ENCODE data around the gene MC1R.

Gene MC1R

DNA sequence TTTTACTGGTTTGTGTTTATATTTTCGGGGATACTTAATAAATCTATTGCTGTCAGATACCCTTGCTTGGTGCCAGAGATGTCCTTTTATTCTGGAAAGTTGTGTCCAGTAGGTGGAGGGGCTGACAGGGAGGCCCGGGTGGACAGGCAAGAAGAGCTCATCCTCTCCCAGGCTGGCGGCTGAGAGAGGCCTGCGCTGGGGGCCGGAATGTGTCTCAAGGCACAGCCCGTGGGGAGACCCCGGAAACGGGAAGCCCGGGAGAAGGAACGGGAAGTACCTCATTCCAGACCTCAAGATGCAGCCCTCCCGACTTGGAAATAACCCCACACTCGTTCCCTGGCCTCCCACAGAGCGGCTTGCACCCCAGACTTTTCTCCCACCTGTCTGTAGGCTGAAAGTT, 17.4 kb downstream of the MC1R start:
- DNase-seq: no peak

DNA sequence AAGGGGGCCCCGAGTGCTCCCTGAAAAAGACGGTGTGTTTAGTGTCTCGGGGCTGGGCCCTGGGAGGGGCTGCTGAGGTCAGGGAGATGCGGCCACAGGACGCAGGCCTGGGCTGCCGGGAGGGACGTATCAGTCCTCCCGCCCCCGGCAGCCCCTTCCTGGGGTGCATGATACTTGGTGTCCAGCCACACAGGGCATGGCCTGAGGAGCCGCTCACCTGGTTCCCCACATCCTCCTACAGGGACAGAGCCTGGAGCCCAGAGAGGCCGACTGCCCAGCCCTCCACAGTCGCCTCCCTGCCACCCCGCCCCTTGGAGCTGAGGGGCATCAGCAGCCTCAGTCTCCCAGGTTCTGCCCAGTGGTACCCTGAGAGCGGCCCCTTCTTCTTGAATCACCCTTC, 17.8 kb downstream of the MC1R start:
- DNase-seq: no peak

DNA sequence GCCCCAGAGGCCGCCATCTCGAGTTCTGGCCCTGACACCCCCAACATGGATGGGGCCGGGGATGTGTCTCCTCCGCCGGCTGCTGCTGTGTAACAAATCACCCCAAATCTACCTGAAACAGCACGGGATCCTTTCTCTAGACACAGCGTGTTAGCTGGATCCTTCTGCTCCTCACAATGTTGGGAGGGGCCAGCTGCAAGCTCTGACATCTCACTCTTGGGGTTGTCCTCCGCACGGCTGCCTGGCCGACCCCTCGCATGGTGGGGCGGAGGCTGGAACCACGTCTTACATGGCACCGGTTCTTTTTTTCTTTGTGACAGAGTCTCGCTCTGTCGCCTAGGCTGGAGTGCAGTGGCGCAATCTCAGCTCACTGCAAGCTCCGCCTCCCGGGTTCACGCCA, 18.3 kb downstream of the MC1R start:
- DNase-seq: no peak

DNA sequence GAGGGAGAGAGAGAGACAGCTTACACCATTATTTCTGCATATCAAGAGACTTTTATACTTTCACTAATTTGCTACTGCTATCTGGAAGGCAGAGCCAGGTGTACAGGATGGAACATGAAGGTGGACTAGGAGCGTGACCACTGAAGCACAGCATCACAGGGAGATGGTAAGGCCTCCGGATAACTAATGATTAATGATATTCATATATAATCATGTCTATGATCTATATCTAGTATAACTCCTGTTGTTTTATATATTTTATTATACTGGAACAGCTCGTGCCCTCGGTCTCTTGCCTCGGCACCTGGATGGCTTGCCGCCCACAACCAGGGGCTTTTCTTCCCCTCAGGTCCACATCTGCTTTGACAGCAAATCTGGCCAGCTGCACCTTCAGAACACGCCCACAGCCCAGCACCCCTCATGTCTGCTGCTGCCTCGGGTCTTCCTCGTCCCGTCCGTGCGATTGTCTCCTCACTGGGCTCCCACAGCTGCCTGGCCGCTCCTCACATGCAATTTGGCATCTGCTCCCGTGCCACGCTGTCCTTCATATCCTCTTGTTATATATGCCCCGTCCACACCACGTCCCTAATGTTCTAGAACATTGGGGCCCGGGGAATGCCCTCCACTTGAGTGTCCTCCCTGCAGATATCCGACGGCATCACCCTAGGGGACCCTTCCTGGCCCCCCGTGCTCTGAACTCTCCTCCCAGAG, 19.7 kb downstream of the MC1R start:
- no peak for DNase-seq

DNA sequence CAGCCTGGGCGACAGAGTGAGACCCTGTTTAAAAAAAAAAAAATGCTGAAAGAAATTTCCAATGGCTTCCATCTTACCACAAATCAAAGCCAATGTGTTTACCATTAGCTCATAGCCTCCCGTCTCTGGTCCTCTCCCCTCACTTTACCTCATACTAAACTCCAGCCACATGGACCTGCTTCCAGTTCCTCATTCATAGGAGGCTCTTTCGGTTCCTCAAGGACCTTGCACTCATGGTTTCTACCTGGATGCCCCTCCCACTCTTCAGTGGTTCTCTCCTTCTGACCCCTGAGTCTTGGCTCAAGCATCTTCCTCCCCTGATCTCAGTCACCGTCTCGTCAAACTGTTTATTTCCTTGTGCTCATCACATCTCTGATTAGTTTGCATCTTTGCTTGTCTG, 26.1 kb downstream of the MC1R start:
- no peak for DNase-seq

DNA sequence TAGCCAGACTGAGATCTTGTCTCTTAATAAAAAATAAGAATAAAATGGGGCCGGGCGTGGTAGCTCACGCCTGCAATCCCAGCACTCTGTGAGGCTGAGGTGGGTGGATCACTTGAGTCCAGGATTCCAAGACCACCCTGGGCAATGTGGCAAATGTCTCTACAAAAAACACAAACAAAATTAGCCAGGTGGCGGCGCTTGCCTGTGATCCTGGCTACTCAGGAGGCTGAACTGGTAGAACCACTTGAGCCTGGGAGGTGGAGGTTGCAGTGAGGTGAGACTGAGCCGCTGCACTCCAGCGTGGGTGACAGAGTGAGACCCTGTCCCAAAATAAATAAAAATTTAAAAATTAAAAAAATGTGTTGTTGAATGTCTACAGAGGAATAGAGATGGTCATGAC, 27.0 kb downstream of the MC1R start:
- DNase-seq: no peak

DNA sequence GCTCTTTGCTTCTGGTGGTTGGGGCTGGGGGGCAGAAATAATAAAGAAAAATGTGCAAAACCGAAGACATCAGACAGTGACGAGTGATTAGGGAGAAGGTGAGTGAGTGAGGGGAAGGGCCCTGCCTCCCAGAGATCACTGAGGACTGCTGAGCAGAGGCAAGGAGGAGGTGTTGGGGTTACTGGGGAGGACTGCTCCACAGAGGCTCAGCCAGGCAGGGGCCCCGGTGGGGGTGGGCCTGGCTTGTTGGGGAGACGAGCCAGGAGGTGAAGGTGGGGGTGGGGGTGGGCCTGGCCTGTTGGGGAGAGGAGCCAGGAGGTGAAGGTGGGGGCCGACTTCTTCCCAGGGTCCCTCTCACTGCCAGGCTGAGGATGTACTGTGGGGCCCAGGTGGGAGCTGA, 27.9 kb downstream of the MC1R start:
- DNase-seq: no peak

DNA sequence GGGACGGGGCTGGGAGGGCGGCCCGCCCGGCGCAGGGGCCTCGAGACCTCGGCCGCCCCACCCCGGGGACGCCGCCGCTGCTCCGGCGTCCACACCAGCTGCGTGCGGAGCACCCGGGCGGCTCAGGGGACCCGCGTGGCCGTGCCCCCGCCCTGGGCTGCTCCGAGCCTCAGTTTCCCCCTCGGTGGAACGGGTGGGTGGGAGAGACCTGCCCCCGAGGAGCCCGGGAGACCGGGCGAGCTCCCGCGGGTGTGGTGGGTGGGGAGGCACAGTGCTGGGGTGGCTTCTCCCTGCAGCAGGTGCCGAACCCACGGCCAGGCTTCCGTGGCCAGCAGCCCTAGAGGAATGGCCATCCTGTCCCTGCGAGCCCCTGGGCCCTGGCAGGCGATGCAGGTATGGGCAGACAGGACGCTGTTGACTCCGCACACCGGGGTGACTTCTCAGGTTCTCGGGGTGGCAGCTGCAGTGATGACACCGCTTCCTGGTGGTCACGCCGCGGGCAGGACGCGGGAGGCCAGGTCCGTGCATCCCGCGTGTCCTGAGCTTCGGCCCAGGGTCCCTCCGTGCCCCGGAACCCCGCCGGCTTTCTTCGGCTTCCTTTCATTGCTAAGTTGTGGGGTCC, 30.6 kb downstream of the MC1R start:
- no peak for DNase-seq

DNA sequence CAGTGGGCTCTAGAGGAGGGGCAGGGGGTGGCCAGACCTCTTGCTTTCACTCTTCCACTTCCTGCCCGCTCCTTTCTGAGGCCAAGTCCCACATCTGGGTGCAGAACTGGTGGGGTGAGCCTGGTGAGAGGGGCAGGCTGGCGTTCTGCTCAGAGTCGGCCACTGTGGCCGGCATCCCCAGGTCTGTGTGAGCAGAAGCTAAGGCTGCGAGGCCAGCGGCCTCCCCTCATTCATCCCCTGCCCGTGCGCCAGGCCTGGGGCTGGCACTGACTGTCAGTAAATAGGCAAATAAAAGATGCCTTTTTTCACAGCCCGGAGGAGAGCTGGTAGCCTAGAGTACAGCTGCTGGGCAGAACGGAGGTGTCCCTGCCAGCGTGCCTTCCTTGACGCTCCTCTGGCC, 31.1 kb downstream of the MC1R start:
- DNase-seq: no peak

DNA sequence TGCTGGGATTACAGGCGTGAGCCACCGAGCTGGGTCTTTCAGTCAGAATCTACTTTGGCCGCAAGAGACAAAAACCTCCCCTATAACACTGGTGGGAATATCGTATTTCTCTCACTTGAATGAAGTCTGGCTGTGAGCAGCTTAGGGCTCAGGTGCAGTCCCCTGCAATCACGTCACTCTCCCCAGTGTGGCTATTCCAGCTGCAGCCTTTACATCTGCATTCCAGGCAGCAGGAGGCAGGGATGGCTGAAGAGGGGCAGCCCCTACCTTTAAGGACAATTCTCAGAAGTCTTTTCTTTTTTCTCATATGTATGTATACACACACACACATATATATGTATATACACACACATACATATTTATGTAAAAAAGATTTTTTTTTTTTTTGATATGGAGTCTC, 32.8 kb downstream of the MC1R start:
- DNase-seq: no peak

DNA sequence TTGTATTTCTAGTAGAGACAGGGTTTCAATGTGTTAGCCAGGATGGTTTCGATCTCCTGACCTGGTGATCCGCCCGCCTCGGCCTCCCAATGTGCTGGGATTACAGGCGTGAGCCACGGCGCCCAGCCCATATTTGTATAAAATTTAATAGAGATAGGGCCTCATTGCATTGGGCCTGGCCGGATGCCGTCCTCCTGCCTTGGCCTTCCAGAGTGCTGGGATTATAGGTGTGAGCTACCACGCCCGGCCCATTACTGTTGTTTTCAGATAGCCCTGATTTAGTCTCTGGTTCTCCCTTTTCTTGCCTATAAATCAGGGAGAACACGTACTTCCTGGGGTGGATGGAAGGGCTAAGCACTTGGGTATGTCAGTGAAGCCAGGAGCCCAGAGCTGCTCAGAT, 33.4 kb downstream of the MC1R start:
- DNase-seq: no peak

DNA sequence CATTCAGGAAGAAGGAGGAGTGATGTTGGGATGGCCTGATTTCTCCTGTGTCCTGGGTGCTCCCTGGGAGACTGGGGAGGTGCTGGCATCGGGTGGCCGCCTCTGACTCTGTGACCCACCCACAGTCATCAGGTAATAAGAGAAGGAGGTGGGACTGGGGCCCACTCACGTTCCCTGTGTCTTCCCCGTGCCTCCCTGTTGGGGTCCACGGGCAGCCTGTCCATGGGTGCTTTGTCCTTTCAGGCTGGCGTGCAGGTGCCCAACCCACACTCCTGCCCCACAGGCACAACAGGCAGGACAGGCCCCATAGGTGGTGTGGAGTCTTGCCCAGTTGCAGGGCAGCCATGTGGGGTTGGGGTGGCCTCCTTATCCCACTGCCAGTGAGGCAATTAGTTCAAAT, 33.9 kb downstream of the MC1R start:
- no peak for DNase-seq

DNA sequence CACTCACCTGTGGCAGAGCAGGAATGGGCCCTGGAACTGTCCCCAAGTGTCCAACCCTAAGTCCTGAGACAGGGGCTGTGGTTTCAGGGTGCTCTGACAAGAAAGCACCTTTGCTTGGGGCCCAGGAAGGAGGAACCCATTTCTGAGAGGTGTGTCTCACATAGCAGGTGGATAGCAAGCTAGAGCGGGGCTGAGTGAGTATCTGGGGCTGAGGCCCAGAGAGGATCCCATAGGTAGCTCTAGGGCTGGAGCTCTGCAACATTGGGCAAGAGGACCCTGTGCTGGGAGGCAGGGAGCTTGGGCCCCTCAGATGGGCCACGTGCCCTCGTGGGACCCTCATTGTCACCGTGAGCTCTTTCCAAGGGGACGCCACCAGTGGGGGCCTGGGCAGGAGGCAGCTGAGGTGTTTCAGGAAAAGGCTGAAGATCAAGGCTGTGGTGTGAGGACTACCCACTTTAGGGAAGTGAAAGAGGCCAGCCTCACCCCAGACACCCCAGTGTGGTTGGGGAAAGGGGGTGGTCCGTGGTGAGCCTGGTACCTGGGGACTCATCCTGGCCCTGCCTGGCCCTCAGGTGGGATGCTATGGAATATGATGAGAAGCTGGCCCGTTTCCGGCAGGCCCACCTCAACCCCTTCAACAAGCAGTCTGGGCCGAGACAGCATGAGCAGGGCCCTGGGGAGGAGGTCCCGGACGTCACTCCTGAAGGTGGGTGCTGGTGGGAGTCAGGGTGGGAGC, 35.2 kb downstream of the MC1R start:
- no peak for DNase-seq

DNA sequence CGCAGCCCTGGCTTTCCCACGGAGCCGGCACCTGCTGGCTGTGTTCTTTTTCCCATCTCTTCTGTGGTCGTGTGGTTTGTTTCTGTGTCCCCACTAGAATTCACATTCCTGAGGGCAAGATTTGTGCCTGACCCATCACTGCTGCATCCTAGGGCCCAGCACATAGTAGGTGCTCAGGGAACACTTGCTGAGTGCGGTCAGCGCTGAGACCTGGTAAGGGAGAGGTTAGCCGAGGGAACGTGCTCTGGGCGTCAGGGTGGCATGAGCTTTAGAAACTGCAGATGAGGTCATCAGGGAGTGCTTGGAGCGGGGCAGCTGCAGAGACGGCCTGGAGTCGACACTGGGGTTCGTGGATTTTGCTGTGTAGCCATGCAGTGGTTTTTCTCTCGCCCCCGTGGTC, 35.8 kb downstream of the MC1R start:
- DNase-seq: no peak

DNA sequence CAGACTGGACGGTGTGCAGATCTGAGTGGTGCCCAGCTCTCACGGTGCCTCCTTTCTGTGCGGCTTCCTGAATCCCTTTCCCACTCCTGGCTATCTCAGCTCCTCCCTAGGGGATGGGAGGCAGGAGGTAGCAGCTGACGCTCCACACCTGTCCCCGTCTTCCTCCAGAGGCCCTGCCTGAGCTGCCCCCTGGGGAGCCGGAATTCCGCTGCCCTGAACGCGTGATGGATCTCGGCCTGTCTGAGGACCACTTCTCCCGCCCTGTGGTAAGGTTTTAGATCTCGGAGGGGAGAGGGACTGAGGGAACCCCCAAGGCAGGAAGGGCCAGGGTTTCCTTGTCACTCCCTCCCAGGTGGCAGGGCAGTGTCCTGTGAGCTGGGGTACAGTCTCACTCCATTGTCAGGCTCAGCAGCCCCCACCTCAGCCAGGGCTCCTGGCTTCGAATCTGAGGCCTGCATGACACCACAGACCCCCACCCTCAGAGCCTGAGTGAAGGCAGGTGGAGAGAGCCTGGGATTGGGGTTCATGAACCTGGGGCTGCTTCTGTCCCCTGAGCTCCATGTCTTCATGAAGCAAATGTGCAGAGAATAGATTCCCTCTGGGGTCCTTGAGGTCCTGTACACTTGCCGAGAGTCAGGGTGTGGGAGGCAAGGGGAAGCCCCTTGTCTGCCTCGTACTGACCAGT, 36.5 kb downstream of the MC1R start:
- no peak for DNase-seq

DNA sequence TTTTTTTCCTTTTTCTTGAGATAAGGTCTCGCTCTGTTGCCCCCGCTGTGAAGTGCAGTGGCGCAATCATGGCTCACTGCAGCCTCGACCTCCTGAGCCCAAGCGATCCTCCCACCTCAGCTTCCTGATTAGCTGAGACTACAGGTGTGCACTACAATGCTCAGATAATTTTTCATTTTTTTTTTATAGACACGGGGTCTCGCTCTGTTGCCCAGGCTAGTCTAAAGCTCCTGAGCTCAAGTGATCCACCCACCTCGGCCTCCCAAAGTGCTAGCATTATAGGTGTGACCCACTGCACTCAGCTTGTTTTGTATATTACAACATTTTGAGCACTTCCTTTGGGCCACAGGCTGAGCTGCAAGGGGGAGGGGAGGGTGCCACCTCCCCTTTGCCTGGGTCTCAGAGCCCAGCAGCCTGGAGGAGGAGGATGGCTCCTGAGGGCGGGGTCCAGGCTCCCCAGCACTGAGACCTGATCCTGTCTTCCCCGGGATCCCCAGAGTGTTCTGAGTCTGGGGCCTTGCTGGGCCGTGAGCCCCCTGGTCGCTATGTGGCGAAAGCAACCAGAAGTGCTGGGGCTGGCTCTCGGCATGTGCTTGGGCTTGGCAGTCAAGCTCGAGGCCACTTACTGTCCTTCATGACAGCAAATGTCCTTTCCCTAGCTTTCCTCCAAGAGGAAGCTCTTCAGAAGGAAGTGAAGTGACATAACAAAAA, 38.0 kb downstream of the MC1R start:
- DNase-seq: no peak

DNA sequence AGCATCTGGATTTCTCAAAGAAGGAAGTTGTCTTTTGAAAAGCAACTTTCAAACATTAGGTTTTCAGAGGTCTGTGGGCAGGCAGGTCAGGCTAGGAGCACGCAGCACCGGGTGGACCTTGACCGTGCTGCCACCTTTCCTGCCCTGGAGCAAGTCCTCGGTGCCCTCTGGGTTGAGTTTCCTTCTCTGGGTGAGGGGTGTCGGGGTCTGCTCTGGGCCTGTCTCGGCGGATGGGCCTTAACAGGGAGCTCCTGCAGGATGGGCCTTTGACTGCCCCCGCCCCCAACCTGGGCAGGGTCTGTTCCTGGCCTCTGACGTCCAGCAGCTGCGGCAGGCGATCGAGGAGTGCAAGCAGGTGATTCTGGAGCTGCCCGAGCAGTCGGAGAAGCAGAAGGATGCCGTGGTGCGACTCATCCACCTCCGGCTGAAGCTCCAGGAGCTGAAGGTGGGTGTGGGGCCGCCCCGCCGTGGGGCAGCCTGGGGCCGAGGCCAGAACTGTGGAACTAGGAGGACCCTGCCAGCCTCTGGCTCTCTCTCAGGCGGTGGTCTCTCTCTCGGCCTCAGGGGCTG, 38.6 kb downstream of the MC1R start:
- DNase-seq: no peak

DNA sequence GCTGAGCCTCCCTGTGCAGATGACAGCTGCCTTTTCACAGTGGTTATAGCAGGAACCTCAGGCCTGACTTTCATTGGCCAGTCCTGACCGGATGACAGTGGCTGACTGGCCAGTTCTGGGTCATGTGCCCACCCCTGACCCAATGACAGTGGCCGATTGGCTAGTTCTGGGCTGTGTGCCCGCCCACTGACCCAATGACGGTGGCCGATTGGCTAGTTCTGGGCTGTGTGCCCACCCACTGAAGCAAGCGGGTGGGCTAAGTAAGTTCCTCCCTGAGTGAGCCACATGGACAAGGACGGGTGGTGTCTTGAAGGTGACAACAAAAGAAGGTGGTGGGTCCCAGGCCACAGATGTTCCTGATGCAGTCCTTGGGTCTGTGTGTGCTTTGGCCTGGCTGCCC, 39.4 kb downstream of the MC1R start:
- DNase-seq: no peak

DNA sequence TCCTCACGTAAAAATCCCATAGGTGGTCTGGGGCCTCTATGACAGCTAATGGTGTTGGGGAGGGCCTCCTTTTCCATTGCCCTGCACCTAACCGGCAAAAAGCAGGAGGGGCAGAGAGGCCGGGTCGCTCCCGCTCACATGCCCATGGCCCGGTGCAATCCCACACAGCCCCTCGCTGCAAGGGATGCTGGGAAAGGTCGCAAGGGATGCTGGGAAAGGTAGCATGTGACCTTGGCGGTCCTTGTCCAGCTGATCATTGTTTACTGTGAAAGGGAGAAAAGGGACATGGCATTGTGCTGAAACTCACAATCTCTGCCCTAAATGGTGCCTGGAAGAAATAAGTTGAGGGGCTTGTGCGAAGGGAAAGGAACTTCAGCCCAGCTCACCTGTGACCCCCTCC, 39.9 kb downstream of the MC1R start:
- no peak for DNase-seq

DNA sequence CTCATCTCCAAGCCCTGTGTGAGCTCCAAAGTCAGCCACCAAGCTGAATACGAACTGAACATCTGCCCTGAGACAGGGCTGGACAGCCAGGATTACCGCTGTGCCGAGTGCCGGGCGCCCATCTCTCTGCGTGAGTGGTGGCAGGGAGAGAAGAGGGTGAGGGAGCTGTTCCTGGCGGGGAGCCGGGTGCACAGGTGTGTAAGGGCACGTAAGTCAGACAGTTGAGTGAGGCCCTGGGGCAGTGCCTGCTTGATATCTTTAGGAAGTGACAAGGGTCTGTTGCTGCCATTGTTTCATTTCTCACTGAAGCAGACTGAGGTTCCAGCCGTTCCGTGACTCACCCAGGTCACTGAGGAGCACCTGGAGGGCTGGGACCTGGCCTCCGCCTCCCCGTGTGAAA, 42.3 kb downstream of the MC1R start:
- DNase-seq: no peak

DNA sequence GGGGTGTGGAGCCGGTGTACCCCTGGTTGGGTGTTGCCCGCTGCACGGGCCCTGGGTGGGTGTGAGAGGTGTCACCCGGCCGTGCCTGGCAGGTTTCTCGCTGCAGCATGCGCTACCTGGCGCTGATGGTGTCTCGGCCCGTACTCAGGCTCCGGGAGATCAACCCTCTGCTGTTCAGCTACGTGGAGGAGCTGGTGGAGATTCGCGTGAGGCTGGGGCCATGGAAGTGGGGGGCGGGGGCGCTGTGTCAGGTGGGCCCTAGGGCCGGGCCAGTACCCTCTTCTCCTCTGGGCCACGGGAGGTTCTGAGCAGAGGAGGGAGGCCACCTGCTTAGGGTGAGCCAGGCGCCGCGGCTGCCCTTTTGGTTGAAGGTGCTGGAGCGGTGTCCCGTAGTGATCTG, 43.3 kb downstream of the MC1R start:
- DNase-seq: no peak

DNA sequence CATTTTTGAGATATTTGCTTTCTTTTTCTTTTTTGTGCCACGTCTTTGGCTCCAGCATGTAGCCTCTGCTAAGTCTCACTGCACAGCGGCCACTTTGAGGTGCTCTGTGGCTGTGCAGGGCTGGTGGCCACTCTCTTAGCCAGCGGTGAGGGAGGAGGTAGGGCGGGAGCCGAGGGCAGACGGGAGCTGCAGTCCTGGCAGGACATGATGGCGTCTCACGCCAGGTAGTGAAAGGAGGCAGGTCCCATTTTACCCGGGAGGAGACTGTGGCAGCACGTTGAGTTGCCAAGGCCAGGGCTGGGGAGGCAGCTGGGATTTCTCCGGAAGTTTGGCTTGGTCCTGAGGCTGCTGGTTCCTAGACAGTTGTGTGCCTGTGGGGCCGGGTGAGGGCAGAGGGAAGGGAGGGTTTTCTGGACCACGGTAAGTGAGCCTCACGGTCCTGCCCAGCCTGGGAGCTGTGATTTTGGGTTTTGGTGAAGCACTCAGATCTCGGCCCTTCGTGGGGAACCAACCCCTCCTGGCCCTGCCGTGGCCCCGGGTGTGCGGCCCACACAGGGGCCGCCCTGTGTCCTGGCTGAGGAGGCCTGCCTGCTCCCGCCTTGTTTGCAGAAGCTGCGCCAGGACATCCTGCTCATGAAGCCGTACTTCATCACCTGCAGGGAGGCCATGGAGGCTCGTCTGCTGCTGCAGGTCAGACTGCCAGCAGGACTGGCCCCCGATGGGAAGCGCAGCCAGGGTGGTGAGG, 44.3 kb downstream of the MC1R start:
- DNase-seq: no peak

Data from CD4-positive, alpha-beta T cell treated with Interleukin-17A for 4 hours (primary cell).